Hepatocyte (in vitro differentiated cells): Measurements from ENCODE around the gene DAPP1.

Experiments used
- EZH2 ChIP-seq: fragments of 200-600 bp; sonication (generic); IDR thresholded peaks from 2 replicates; pipeline ENCODE4 v1.6.1; 2016; ENCODE audit warnings: antibody characterized with exemption, mild to moderate bottlenecking, borderline replicate concordance
- EZH2phosphoT487 ChIP-seq: fragments of 200-600 bp; sonication (generic); IDR thresholded peaks from one replicate; pipeline ENCODE4 v1.6.1; 2018; ENCODE audit warnings: antibody characterized with exemption, mild to moderate bottlenecking, low read depth, moderate library complexity; ENCODE audit not compliant: unreplicated experiment, severe bottlenecking
- TF ChIP-seq, protein P1 (sequence below): fragments of 200-600 bp; sonication (generic); IDR thresholded peaks from 2 replicates; pipeline ENCODE4 v1.5.1; 2016; ENCODE audit warnings: antibody characterized with exemption, mild to moderate bottlenecking; ENCODE audit not compliant: poor library complexity

DNA sequence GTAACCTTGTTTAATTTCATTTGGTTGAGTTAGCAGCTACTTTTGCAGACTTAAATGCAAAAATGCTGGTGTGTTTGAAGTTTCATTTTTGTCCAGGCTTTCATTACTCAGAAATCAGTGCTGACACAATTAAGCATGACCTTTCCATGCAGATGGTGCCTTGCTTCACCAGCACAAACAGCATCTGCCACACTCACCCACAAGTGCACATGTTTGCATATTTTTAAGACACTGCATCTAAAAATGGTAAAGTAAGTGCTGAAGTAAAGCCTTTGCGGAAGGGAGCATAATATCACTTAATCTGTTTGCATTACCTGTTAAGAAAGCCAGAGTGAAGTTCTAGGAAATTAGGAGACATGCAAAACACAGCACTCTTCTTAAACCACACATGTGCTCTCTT lies 7.3 kb upstream of the DAPP1 start:
- TF ChIP-seq, protein P1, sequence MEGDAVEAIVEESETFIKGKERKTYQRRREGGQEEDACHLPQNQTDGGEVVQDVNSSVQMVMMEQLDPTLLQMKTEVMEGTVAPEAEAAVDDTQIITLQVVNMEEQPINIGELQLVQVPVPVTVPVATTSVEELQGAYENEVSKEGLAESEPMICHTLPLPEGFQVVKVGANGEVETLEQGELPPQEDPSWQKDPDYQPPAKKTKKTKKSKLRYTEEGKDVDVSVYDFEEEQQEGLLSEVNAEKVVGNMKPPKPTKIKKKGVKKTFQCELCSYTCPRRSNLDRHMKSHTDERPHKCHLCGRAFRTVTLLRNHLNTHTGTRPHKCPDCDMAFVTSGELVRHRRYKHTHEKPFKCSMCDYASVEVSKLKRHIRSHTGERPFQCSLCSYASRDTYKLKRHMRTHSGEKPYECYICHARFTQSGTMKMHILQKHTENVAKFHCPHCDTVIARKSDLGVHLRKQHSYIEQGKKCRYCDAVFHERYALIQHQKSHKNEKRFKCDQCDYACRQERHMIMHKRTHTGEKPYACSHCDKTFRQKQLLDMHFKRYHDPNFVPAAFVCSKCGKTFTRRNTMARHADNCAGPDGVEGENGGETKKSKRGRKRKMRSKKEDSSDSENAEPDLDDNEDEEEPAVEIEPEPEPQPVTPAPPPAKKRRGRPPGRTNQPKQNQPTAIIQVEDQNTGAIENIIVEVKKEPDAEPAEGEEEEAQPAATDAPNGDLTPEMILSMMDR = no peak
- no peak for TF ChIP-seq EZH2phosphoT487
- no peak for TF ChIP-seq EZH2
